Activated naive CD8-positive, alpha-beta T cell treated with anti-CD3 and anti-CD28 coated beads, Interleukin-2, amount 10 ng/mL, durations not matched to agents 7 days and 5 days (primary cell): Measurements from ENCODE around the gene TEKTIP1. TPM values are rescaled to one million over a fixed set of nuclear protein-coding genes. Genes with fewer than 3 reads are reported as not detected.
"Not testable (repeated sequence)": the region's sequence is repeated elsewhere in the genome, so short reads cannot be mapped to it uniquely, and the experiment has no call there.

Experiments used
- ATAC-seq: fragments of 150-1000 bp; cut with Tn5 transposase; one replicate; pipeline ENCODE4 v1.10.0; 2021; ENCODE audit warnings: low read depth, moderate library complexity
- POLR2A ChIA-PET: fragments of 350-600 bp; sonication (Branson Sonifier 250); formaldehyde crosslinking; loops from one replicate; lab custom pipeline; 2021; ENCODE audit warnings: antibody characterized with exemption; lab: Charles Lee
- DNase-seq: peaks from one replicate; pipeline ENCODE4 v3.0.0; 2021
- H3K27ac Mint-ChIP-seq: one replicate; pipeline ENCODE4 v1.8.0; 2022; ENCODE audit warnings: mild to moderate bottlenecking, mixed read lengths
- H3K27me3 Mint-ChIP-seq: one replicate; pipeline ENCODE4 v1.8.0; 2022; ENCODE audit warnings: mild to moderate bottlenecking, moderate library complexity, mixed read lengths
- H3K36me3 Mint-ChIP-seq: one replicate; pipeline ENCODE4 v1.8.0; 2021; ENCODE audit warnings: mild to moderate bottlenecking, mixed read lengths
- H3K4me1 Mint-ChIP-seq: one replicate; pipeline ENCODE4 v1.8.0; 2021; ENCODE audit warnings: mixed read lengths
- H3K4me3 Mint-ChIP-seq: one replicate; pipeline ENCODE4 v1.8.0; 2022; ENCODE audit warnings: mild to moderate bottlenecking, moderate library complexity, mixed read lengths
- H3K9me3 Mint-ChIP-seq: one replicate; pipeline ENCODE4 v1.8.0; 2021; ENCODE audit warnings: mixed read lengths
- total RNA-seq, 2 experiments: library from RNA; stranded (reverse); gene quantifications; one replicate each; pipeline ENCODE4 v1.2.3, GENCODE V29; 2021

The TEKTIP1 gene
- total RNA-seq, 2 experiments from 2014 or later, result 11.4 to 13.9 TPM

GRCh38 chr19:3555653-3556422 lies 16.9 kb downstream of the TEKTIP1 start:
- Mint-ChIP-seq H3K4me3 (peak overlapping the region; percentile 95), H3K36me3 (peaks cover 1% of the 10 kb centered on the region), H3K9me3 (no peaks in the 10 kb centered on the region), H3K27ac (peak overlapping the region; percentile 88), H3K4me1 (peaks cover 36% of the 10 kb centered on the region), H3K27me3 (no peaks in the 10 kb centered on the region)
- peak; percentile 43 for DNase-seq
- POLR2A ChIA-PET, result interaction anchor here (0.6 to 1.1 kb wide), 5 partner anchors 12 to 420 kb away, joined by 3 to 6 read pairs (median 3); no protein-coding TSS in a partner anchor
- no peak for ATAC-seq

DNA sequence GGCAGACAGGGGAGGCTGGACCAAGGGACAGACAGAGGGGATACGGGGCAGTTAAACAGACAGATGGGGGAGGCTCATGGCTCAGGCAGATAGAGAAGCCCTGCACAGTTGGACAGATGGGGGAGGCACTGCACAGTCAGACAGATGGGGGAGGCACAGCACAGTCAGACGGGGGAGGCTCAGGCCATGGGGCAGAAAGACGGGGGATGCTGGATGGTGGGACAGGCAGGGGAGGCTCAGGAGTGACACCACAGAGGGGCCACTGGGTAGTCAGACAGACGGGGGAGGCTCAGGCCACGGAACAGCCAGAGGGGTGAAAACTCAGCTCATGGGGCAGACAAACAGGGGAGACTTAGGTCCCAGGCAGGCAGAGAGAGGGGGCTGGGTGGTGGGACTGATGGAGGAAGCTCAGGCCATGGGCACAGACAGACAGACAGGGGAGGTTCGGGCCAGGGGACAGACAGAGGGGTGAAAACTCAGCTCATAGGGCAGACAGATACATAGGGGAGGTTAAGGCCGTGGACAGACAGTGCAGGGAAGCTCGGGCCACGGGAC lies 17.5 kb downstream of the TEKTIP1 start:
- peak overlapping the region; percentile 88 for H3K27ac Mint-ChIP-seq
- ATAC-seq (no peak), DNase-seq (no peak)
- H3K36me3 Mint-ChIP-seq, result no peaks in the 10 kb centered on the region
- peaks cover 35% of the 10 kb centered on the region for H3K4me1 Mint-ChIP-seq
- peak overlapping the region; percentile 95 for H3K4me3 Mint-ChIP-seq
- POLR2A ChIA-PET, result interaction anchor here (0.5 to 1.4 kb wide), 7 partner anchors 10 to 421 kb away, joined by 3 to 8 read pairs (median 3); no protein-coding TSS in a partner anchor
- H3K9me3 Mint-ChIP-seq, result no peaks in the 10 kb centered on the region
- H3K27me3 Mint-ChIP-seq, result no peaks in the 10 kb centered on the region

GRCh38 chr19:3556978-3557460 lies 18.0 kb downstream of the TEKTIP1 start:
- ATAC-seq (peak; percentile 13), DNase-seq (peak; percentile 75)
- H3K9me3 Mint-ChIP-seq, result no peaks in the 10 kb centered on the region
- H3K36me3 Mint-ChIP-seq, result no peaks in the 10 kb centered on the region
- H3K4me1 Mint-ChIP-seq, result peaks cover 34% of the 10 kb centered on the region
- H3K27ac Mint-ChIP-seq, result peak overlapping the region; percentile 88
- POLR2A ChIA-PET, result interaction anchor here (0.5 to 1.4 kb wide), 7 partner anchors 10 to 255 kb away, joined by 3 to 8 read pairs (median 3); no protein-coding TSS in a partner anchor
- no peaks in the 10 kb centered on the region for H3K27me3 Mint-ChIP-seq
- peak overlapping the region; percentile 95 for H3K4me3 Mint-ChIP-seq

- no peaks in the 10 kb centered on the region for H3K9me3 Mint-ChIP-seq
- POLR2A ChIA-PET, result interaction anchor here (0.8 to 1.4 kb wide), 6 partner anchors 10 to 70 kb away, joined by 3 to 5 read pairs (median 3); no protein-coding TSS in a partner anchor
- H3K4me1 Mint-ChIP-seq, result peaks cover 31% of the 10 kb centered on the region
- peak; percentile 97 for DNase-seq
- H3K4me3 Mint-ChIP-seq, result peak within 1 kb of the TSS; percentile 95
- peak within 1 kb of the TSS; percentile 88 for H3K27ac Mint-ChIP-seq
- ATAC-seq, result peak; percentile 86
- no peaks in the 10 kb centered on the region for H3K36me3 Mint-ChIP-seq
- H3K27me3 Mint-ChIP-seq, result no peaks in the 10 kb centered on the region
These were observed 18.7 kb downstream of the TEKTIP1 start, which contains the start of gene MFSD12 for GRCh38 chr19:3557461-3558248. Gene MFSD12 (minus strand): TSS chr19:3557586. CDS start chr19:3557403, 183 bp downstream.

DNA sequence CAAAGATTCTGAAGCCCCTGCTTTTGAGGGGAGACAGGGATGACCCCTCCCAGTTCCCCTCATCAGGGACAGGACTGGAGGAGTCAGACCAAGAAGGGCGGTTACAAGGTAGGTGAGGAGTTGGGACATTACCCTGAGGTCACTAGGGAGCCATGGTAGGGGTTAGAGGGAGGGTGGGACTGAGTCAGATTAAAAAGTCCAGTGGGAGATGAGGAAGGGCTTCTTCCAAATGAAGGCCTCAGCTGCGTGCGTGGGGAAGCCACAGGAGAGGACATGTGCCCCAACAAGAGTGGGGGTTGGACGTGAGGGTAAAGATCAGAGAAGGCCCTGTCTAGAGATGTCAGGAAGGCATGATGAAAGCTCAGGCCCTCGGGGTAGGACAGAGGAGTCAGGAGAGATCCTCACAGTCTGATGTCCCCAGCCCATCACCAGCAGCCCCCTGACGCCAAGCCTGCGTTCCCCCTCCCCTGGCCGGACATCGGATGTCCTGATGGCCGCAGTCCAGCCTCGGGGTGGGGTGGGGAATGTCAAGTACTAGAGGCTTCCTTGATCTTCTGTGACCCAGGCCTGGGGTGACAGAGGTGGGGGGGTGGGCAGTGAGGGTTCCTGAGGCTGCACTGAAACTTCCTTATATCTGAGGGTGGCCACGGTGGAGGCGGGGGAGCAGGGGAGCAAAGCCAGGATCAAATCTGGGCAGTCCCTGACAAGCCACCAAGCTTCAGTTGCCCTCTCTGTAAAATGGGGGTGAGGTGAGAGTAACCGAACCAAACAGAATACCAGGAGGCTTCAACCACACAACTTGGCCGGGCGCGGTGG lies 24.9 kb downstream of the TEKTIP1 start:
- POLR2A ChIA-PET, result interaction anchor here (0.6 kb wide), 1 partner anchor 47 kb away, joined by 3 read pairs; no protein-coding TSS in a partner anchor
- DNase-seq (no peak), ATAC-seq (no peak)
- Mint-ChIP-seq H3K36me3 (no peaks in the 10 kb centered on the region), H3K4me1 (no peaks in the 10 kb centered on the region), H3K9me3 (no peaks in the 10 kb centered on the region), H3K4me3 (no peak overlapping the region), H3K27ac (no peak overlapping the region), H3K27me3 (no peaks in the 10 kb centered on the region)

DNA sequence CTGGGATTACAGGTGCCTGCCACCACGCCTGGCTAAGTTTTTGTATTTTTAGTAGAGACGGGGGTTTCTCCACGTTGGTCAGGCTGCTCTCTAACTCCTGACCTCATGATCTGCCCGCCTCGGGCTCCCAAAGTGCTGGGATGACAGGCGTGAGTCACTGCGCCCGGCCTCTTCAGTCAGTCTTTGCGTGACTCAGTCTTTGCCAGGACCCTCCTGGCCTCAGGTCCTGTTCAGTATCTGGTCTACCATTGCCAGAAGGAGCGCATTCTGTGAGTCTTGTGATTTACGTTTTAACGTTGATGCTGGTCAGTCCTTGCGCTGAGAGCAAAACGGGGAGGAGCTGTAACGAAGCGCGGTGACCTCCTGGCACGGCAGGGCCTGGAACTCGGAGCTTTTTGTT lies 26.2 kb downstream of the TEKTIP1 start:
- Mint-ChIP-seq H3K9me3 (no peaks in the 10 kb centered on the region), H3K36me3 (no peaks in the 10 kb centered on the region), H3K4me3 (no peak overlapping the region), H3K4me1 (no peaks in the 10 kb centered on the region), H3K27me3 (no peaks in the 10 kb centered on the region), H3K27ac (no peak overlapping the region)
- no peak for ATAC-seq
- no peak for DNase-seq
- POLR2A ChIA-PET, result no interaction called here

GRCh38 chr19:3570042-3570441 lies 31.1 kb downstream of the TEKTIP1 start:
- H3K27ac Mint-ChIP-seq, H3K4me3 Mint-ChIP-seq, DNase-seq, H3K27me3 Mint-ChIP-seq, H3K4me1 Mint-ChIP-seq, H3K9me3 Mint-ChIP-seq, ATAC-seq, POLR2A ChIA-PET, H3K36me3 Mint-ChIP-seq: not testable (repeated sequence)

GRCh38 chr19:3570606-3571011 lies 31.6 kb downstream of the TEKTIP1 start:
- ATAC-seq (no peak), DNase-seq (no peak)
- Mint-ChIP-seq H3K4me1 (peaks cover 8% of the 10 kb centered on the region), H3K9me3 (no peaks in the 10 kb centered on the region), H3K4me3 (no peak overlapping the region), H3K36me3 (peaks cover 2% of the 10 kb centered on the region), H3K27ac (no peak overlapping the region), H3K27me3 (no peaks in the 10 kb centered on the region)
- POLR2A ChIA-PET, result no interaction called here

DNA sequence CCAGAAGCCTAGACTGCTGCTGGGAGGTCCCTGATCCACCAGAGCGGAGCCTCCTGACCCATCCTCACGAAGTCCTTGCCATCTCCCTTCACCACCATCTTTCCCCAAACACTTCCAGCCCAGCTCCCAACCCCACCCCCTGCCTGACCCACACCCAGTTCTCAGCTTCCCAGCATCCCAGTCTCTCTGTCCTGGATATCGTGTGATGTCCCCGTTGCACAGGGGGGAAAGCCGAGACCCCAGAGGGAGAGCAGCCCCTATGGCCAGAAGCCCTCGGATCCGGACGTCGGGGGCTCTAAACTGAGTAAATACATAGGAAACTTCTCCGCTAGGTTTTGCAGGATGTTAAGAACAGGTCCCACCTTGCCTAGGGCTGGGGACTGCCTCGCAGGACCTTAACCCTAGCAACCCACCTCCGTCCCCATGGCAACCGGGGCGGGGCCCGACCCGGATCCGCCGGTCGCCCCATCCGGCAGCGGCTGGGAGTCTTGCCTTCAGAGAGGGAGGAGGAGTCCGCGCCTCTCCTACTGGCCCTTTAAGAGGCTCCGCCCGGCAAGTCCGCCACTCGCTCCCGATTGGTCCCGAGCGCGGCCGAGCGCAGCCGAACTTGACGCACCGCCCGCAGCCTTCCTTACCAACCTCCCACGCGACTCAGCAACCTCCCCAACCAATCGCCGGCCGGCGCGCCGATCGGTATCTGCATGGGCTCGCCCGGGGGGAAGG lies 33.3 kb downstream of the TEKTIP1 start:
- POLR2A ChIA-PET, result no interaction called here
- Mint-ChIP-seq H3K27me3 (no peaks in the 10 kb centered on the region), H3K4me1 (peaks cover 8% of the 10 kb centered on the region), H3K9me3 (no peaks in the 10 kb centered on the region), H3K27ac (peak overlapping the region; percentile 56), H3K36me3 (peaks cover 2% of the 10 kb centered on the region), H3K4me3 (peak overlapping the region; percentile 63)
- peak; percentile 98 for ATAC-seq
- peak; percentile 97 for DNase-seq

GRCh38 chr19:3572855-3573161 lies 33.8 kb downstream of the TEKTIP1 start, which contains the start of gene HMG20B:
Gene HMG20B (plus strand): TSS chr19:3572944. CDS start chr19:3573310, 366 bp downstream.
- Mint-ChIP-seq H3K9me3 (no peaks in the 10 kb centered on the region), H3K27ac (peak within 1 kb of the TSS; percentile 70), H3K36me3 (peaks cover 2% of the 10 kb centered on the region), H3K27me3 (no peaks in the 10 kb centered on the region), H3K4me1 (peaks cover 8% of the 10 kb centered on the region), H3K4me3 (peak within 1 kb of the TSS; percentile 79)
- DNase-seq, result no peak
- ATAC-seq, result no peak
- POLR2A ChIA-PET, result no interaction called here

DNA sequence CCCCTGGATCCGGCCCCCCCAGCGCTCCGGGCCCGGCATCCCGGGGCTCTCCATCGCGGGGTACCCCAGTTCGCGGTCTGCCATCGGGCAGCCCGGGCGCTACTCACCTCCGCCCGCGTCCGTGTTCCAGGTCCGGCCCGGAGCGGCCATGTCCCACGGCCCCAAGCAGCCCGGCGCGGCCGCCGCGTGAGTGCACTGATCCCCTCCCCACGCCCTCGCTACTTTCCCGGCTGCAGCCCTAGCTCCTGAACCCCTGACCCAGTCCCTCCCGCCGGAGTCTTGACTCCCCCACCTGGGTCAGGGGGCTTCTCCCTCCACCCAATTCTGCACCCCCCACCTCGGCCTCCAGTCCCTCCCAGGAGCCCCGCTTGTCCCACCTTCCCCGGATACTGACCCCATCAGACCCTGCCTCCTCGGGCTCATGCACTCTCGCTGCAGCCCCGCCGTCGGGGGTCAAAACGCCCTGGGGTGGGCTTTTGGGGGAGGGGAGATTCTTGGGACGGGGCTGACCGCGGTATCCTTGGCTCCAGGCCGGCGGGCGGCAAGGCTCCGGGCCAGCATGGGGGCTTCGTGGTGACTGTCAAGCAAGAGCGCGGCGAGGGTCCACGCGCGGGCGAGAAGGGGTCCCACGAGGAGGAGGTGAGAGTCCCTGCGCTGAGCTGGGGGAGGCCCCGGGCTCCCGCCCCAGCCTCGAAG lies 34.3 kb downstream of the TEKTIP1 start:
- peaks cover 2% of the 10 kb centered on the region for H3K36me3 Mint-ChIP-seq
- DNase-seq (peak; percentile 78), ATAC-seq (peak; percentile 9)
- no peaks in the 10 kb centered on the region for H3K27me3 Mint-ChIP-seq
- POLR2A ChIA-PET, result interaction anchor here (0.9 to 1.2 kb wide), 4 partner anchors 17 to 28 kb away, joined by 3 to 8 read pairs (median 4); no protein-coding TSS in a partner anchor
- peak overlapping the region; percentile 70 for H3K27ac Mint-ChIP-seq
- no peaks in the 10 kb centered on the region for H3K9me3 Mint-ChIP-seq
- H3K4me1 Mint-ChIP-seq, result peaks cover 8% of the 10 kb centered on the region
- H3K4me3 Mint-ChIP-seq, result peak overlapping the region; percentile 79
